OCI-LY3 (cell line): Measurements from ENCODE around the gene TAGAP.

Experiments used
- EZH2phosphoT487 ChIP-seq: fragments of 200-600 bp; shearing (Covaris generic); IDR thresholded peaks from 2 replicates; pipeline ENCODE4 v1.6.1; 2018; ENCODE audit warnings: antibody characterized with exemption, mixed run types, low read depth
- TF ChIP-seq, protein P1 (sequence below): fragments of 200-600, 300-600 bp; sonication (generic); IDR thresholded peaks from 2 replicates; pipeline ENCODE4 v1.5.1; 2014; ENCODE audit warnings: antibody characterized with exemption, low read length, low read depth

- TF ChIP-seq, protein P1, sequence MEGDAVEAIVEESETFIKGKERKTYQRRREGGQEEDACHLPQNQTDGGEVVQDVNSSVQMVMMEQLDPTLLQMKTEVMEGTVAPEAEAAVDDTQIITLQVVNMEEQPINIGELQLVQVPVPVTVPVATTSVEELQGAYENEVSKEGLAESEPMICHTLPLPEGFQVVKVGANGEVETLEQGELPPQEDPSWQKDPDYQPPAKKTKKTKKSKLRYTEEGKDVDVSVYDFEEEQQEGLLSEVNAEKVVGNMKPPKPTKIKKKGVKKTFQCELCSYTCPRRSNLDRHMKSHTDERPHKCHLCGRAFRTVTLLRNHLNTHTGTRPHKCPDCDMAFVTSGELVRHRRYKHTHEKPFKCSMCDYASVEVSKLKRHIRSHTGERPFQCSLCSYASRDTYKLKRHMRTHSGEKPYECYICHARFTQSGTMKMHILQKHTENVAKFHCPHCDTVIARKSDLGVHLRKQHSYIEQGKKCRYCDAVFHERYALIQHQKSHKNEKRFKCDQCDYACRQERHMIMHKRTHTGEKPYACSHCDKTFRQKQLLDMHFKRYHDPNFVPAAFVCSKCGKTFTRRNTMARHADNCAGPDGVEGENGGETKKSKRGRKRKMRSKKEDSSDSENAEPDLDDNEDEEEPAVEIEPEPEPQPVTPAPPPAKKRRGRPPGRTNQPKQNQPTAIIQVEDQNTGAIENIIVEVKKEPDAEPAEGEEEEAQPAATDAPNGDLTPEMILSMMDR: no peak
- no peak for TF ChIP-seq EZH2phosphoT487
Observed at GRCh38 chr6:159074876-159075275, 30.1 kb upstream of the TAGAP start.
